ENCODE measurements around the gene PI4K2A.
"Not testable (repeated sequence)": the region's sequence is repeated elsewhere in the genome, so short reads cannot be mapped to it uniquely, and the experiment has no call there.

Gene PI4K2A

DNA sequence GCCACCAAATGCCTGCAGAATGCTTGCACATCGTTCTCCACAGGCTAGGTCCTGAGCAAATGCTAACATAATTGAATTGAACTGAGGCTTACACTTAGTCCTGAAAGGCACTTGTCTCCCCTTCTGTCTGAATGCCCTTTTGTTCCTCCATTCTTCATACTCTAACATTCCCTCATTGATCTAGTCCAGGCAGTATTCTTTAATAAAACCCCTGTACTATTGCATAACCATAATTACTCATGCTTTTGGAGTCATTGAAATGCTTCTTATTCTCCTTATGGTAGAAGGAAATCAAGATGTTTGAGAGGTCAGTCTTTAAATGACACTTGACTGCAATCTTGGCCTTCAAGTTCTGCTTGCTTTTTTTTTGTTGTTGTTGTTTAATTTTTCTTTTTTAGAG lies 7.1 kb downstream of the PI4K2A start:
- peaks cover 38% of the 10 kb centered on the region for H3K79me2 ChIP-seq (ENCODE audit: low read length)
- no peaks in the 10 kb centered on the region; the same call in none of the 2 replicates for H4K20me1 ChIP-seq (ENCODE audit: insufficient read depth, low read length)
- H3K9me3 ChIP-seq (ENCODE audit: insufficient read depth, low read length), result no peaks in the 10 kb centered on the region
- no peak overlapping the region for H3K4me2 ChIP-seq (ENCODE audit: low read length)
- H3K4me1 ChIP-seq (ENCODE audit: low read length), result peaks cover 9% of the 10 kb centered on the region
- H3K27ac ChIP-seq (ENCODE audit: low read length), result no peak overlapping the region
- H2AFZ ChIP-seq (ENCODE audit: low read depth, low read length), result no peak overlapping the region
- TF ChIP-seq EZH2phosphoT487 (IDR thresholded peaks at IDR 0.05; ENCODE audit: low read depth), result no peak
- no peak for TF ChIP-seq CTCF (IDR thresholded peaks at IDR 0.05; ENCODE audit: low read depth, low read length)
- no peaks in the 10 kb centered on the region for H3K27me3 ChIP-seq (ENCODE audit: low read depth, low read length)
- no peak overlapping the region for H3K4me3 ChIP-seq (ENCODE audit: low read length)
- peaks cover 21% of the 10 kb centered on the region for H3K36me3 ChIP-seq (replicated peaks; ENCODE audit: low read depth, low read length)
- no peak overlapping the region for H3K9ac ChIP-seq (ENCODE audit: low read length)

DNA sequence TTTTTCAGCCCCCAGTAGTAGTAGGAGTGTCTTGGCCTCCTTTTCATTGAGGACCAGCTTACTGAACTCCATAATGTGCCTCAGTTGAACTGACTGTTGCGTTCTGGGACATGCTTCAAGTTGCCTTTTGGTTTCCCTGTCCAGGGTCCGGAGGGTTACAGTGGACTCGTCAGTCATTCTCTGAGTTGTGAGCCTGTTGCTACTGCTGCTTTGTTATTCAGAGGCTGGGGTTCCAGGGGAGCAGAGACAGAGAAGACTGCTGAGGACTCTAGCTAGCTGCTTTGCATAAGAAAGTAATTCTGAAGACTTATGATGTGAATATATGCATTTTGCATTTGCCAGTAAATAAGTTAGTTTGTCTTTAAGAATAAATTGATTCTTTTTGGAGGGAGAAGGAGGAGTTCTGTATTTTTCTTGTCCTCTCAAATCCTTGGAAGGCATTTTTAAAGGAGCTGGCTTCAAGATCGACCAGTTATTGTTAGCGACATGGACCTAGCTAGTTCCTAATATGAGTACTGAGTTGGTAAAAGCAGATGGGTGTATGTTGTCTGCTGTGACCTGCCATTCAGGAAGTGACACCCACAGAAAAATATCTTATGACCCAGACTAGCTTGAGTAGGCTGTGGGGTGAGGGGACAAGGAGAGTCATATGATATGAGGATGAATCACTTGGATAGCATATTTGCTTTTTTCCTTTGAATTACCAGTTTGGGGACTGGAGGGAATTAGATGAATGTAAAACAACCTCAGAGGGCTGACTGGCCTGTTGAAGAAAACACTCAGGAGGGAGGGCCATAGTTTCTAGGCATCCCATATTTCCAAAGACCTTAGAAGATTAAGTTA lies 8.3 kb downstream of the PI4K2A start:
- Histone ChIP-seq H3K4me3 (ENCODE audit: low read length) (no peak overlapping the region), H3K4me1 (ENCODE audit: low read length) (peaks cover 9% of the 10 kb centered on the region), H3K4me2 (ENCODE audit: low read length) (peak overlapping the region; percentile 20; the same call in 1 of the 2 replicates), H4K20me1 (ENCODE audit: insufficient read depth, low read length) (no peaks in the 10 kb centered on the region; the same call in 1 of the 2 replicates), H3K79me2 (ENCODE audit: low read length) (peaks cover 26% of the 10 kb centered on the region), H3K9ac (ENCODE audit: low read length) (no peak overlapping the region), H2AFZ (ENCODE audit: low read depth, low read length) (no peak overlapping the region), H3K27me3 (ENCODE audit: low read depth, low read length) (no peaks in the 10 kb centered on the region), H3K27ac (ENCODE audit: low read length) (no peak overlapping the region; the same call in 1 of the 2 replicates), H3K9me3 (ENCODE audit: insufficient read depth, low read length) (no peaks in the 10 kb centered on the region), H3K36me3 (replicated peaks; ENCODE audit: low read depth, low read length) (peaks cover 15% of the 10 kb centered on the region)
- TF ChIP-seq CTCF (IDR thresholded peaks at IDR 0.05; ENCODE audit: low read depth, low read length) (no peak), EZH2phosphoT487 (IDR thresholded peaks at IDR 0.05; ENCODE audit: low read depth) (no peak)

GRCh38 chr10:97649405-97649750 lies 8.9 kb downstream of the PI4K2A start:
- not testable (repeated sequence) for H3K4me1 ChIP-seq (ENCODE audit: low read length); H3K9me3 ChIP-seq (ENCODE audit: insufficient read depth, low read length); H3K27me3 ChIP-seq (ENCODE audit: low read depth, low read length); H2AFZ ChIP-seq (ENCODE audit: low read depth, low read length); H3K4me3 ChIP-seq (ENCODE audit: low read length); H3K9ac ChIP-seq (ENCODE audit: low read length); H4K20me1 ChIP-seq (ENCODE audit: insufficient read depth, low read length); H3K4me2 ChIP-seq (ENCODE audit: low read length); H3K27ac ChIP-seq (ENCODE audit: low read length)
- peaks cover 19% of the 10 kb centered on the region for H3K36me3 ChIP-seq (replicated peaks; ENCODE audit: low read depth, low read length)
- H3K79me2 ChIP-seq (ENCODE audit: low read length), result peaks cover 24% of the 10 kb centered on the region

DNA sequence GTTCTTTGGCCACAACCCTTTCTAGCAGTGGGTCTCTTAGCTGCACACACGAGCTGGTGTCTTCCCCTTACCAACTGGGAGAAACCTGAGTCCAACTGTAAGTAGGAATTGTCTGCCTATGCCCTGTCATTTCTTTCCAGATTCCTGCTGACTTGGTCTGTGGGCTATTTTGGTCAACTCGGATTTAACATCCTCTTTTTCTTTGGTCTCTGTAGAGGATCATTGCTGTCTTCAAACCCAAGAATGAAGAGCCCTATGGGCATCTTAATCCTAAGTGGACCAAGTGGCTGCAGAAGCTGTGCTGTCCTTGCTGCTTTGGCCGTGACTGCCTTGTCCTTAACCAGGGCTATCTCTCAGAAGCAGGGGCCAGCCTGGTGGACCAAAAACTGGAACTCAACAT lies 10.3 kb downstream of the PI4K2A start:
- H3K27ac ChIP-seq (ENCODE audit: low read length), result no peak overlapping the region

More for the DNA sequence above, 10.3 kb downstream of the PI4K2A start:
- Histone ChIP-seq H3K4me3 (ENCODE audit: low read length) (no peak overlapping the region), H3K36me3 (replicated peaks; ENCODE audit: low read depth, low read length) (peaks cover 15% of the 10 kb centered on the region), H3K27me3 (ENCODE audit: low read depth, low read length) (no peaks in the 10 kb centered on the region), H3K9ac (ENCODE audit: low read length) (no peak overlapping the region), H3K79me2 (ENCODE audit: low read length) (peaks cover 20% of the 10 kb centered on the region), H3K9me3 (ENCODE audit: insufficient read depth, low read length) (no peaks in the 10 kb centered on the region), H3K4me2 (ENCODE audit: low read length) (no peak overlapping the region), H2AFZ (ENCODE audit: low read depth, low read length) (no peak overlapping the region), H4K20me1 (ENCODE audit: insufficient read depth, low read length) (no peaks in the 10 kb centered on the region; the same call in 1 of the 2 replicates), H3K4me1 (ENCODE audit: low read length) (peaks cover 9% of the 10 kb centered on the region)
- TF ChIP-seq CTCF (IDR thresholded peaks at IDR 0.05; ENCODE audit: low read depth, low read length) (no peak), EZH2phosphoT487 (IDR thresholded peaks at IDR 0.05; ENCODE audit: low read depth) (no peak)
